HepG2 (cell line): ENCODE data around the gene TPBGL. TPM values are rescaled to one million over a fixed set of nuclear protein-coding genes. Genes with fewer than 3 reads are reported as not detected.

Experiments used
- ATAC-seq: fragments of 200-7000 bp; cut with Tn5 transposase; 3 replicates; pipeline ENCODE4 v1.9.1; 2020; ENCODE audit warnings: mild to moderate bottlenecking, moderate library complexity
- BruUV-seq: library from RNA; stranded (reverse); fragments of 400-500 nt; replicated peaks from 2 replicates; lab custom pipeline; 2021; lab: Mats Ljungman, UMichigan
- CTCF ChIA-PET: fragments of 300-600 bp; formaldehyde crosslinking; extraction: SDS; loops from one replicate; lab custom pipeline; 2021; ENCODE audit warnings: low total read pairs, inconsistent platforms, low intra/inter-chr PET ratio; lab: Yijun Ruan, JAX
- POLR2A ChIA-PET: fragments of 350-600 bp; sonication (Branson Sonifier 250); formaldehyde crosslinking; loops from one replicate; lab custom pipeline; 2020; ENCODE audit warnings: antibody characterized with exemption, inconsistent platforms; lab: Yijun Ruan, JAX
- DNase-seq: peaks from one replicate; pipeline ENCODE4 v3.0.0-alpha.2; 2015; ENCODE audit warnings: low spot score
- FAIRE-seq: peaks from 3 replicates; lab custom pipeline; 2011; peaks lifted over from hg19 to GRCh38; lab: Jason Lieb, UNC
- H2AFZ ChIP-seq: one replicate; pipeline ENCODE4 v1.6.1; 2011; ENCODE audit warnings: low read length, inconsistent platforms
- H3K27ac ChIP-seq: fragments of 300-600 bp; 3 replicates; pipeline ENCODE4 v1.8.0; 2011; ENCODE audit warnings: mixed run types, mild to moderate bottlenecking, mixed read lengths, low read length, inconsistent platforms; ENCODE audit not compliant: insufficient read depth; ENCODE audit errors: extremely low read length
- H3K27me3 ChIP-seq, 2 experiments: fragments of 200-600 bp in 1 of 2; 2 replicates in 1 of 2; 3 replicates in 1 of 2; pipeline versions ENCODE4 v1.6.0 to v1.8.0; 2011; ENCODE audit warnings: low read length in 2 of 2, mild to moderate bottlenecking in 2 of 2, moderate library complexity in 2 of 2, inconsistent platforms in 1 of 2; ENCODE audit not compliant: insufficient read depth in 2 of 2, control insufficient read depth in 1 of 2
- H3K36me3 ChIP-seq, 2 experiments: fragments of 200-600 bp in 1 of 2; replicated peaks in 1 of 2; 2 replicates in 1 of 2; 3 replicates in 1 of 2; pipeline versions ENCODE4 v1.5.1 to v1.8.0; 2011; ENCODE audit warnings: low read length in 2 of 2, inconsistent platforms in 1 of 2; ENCODE audit not compliant: insufficient read depth in 2 of 2, control insufficient read depth in 1 of 2
- H3K4me1 ChIP-seq: 2 replicates; pipeline ENCODE4 v1.5.1; 2012; ENCODE audit warnings: low read length, inconsistent platforms; ENCODE audit not compliant: insufficient read depth
- H3K4me2 ChIP-seq: 2 replicates; pipeline ENCODE4 v1.6.0; 2011; ENCODE audit warnings: low read depth, low read length, inconsistent platforms
- H3K4me3 ChIP-seq, 3 experiments: fragments of 200-600 bp in 1 of 3; sonication (generic), shearing (Covaris generic) in 1 of 3; replicated peaks in 1 of 3; 2 replicates each; pipeline ENCODE4 v1.5.1; 2011 to 2016; ENCODE audit warnings: low read length in 3 of 3, inconsistent platforms in 2 of 3, low read depth in 2 of 3, mild to moderate bottlenecking in 2 of 3, control low read depth in 1 of 3, mixed read lengths in 1 of 3; ENCODE audit not compliant: insufficient read depth in 1 of 3
- H3K79me2 ChIP-seq: one replicate; pipeline ENCODE4 v1.6.1; 2011; ENCODE audit warnings: low read length, inconsistent platforms; ENCODE audit not compliant: insufficient read depth
- H3K9ac ChIP-seq: 2 replicates; pipeline ENCODE4 v1.6.0; 2011; ENCODE audit warnings: mild to moderate bottlenecking, low read depth, low read length, inconsistent platforms; ENCODE audit not compliant: insufficient read depth
- H3K9me3 ChIP-seq: 2 replicates; pipeline ENCODE4 v1.5.1; 2012; ENCODE audit warnings: mild to moderate bottlenecking, low read length
- H4K20me1 ChIP-seq: 2 replicates; pipeline ENCODE4 v1.6.0; 2011; ENCODE audit warnings: inconsistent platforms, mild to moderate bottlenecking, low read length, moderate library complexity; ENCODE audit not compliant: insufficient read depth
- AGO2 ChIP-seq: fragments of 200-400 bp; formaldehyde crosslinking; optimal IDR thresholded peaks from 2 replicates; pipeline ENCODE3; 2017; ENCODE audit warnings: mild to moderate bottlenecking, low read depth, low read length, moderate library complexity
- AKAP8 ChIP-seq: sonication (generic); formaldehyde crosslinking; IDR thresholded peaks from 2 replicates; pipeline ENCODE4 v1.5.1; 2020; ENCODE audit warnings: mild to moderate bottlenecking, missing genetic modification reagents
- ATF7-NPFF ChIP-seq: sonication (generic); formaldehyde crosslinking; IDR thresholded peaks from 2 replicates; pipeline ENCODE4 v1.8.1; 2023; ENCODE audit warnings: mild to moderate bottlenecking, low read depth, missing genetic modification reagents, moderate library complexity
- U2AF2 ChIP-seq: fragments of 200-400 bp; formaldehyde crosslinking; IDR thresholded peaks from 2 replicates; pipeline ENCODE4 v1.6.1; 2017; ENCODE audit warnings: low read depth, mild to moderate bottlenecking, low read length
- ZFP62 ChIP-seq: sonication (generic); formaldehyde crosslinking; IDR thresholded peaks from 2 replicates; pipeline ENCODE4 v1.4.0; 2020; ENCODE audit warnings: missing genetic modification reagents
- ZMYM3 ChIP-seq: sonication (generic); formaldehyde crosslinking; IDR thresholded peaks from 2 replicates; pipeline ENCODE4 v1.5.1; 2020; ENCODE audit warnings: mild to moderate bottlenecking, missing genetic modification reagents
- ZNF274 ChIP-seq: sonication (generic); formaldehyde crosslinking; IDR thresholded peaks from 2 replicates; pipeline ENCODE4 v1.5.1; 2020; ENCODE audit warnings: mild to moderate bottlenecking, missing genetic modification reagents
- ZNF567 ChIP-seq: sonication (generic); formaldehyde crosslinking; IDR thresholded peaks from 2 replicates; pipeline ENCODE4 v1.8.1; 2023; ENCODE audit warnings: mild to moderate bottlenecking, missing genetic modification reagents, borderline replicate concordance
- ZNF629 ChIP-seq: sonication (generic); formaldehyde crosslinking; conservative IDR thresholded peaks from 2 replicates; pipeline ENCODE4 v1.5.0; 2020; ENCODE audit warnings: missing genetic modification reagents
- WGBS: methylation state at CpG from one replicate; pipeline ENCODE4 v1.1.6; 2017; ENCODE audit warnings: low lambda C conversion rate; 5-methylcytosine and 5-hydroxymethylcytosine counted together
- in situ Hi-C: cut with HindIII; loops from 2 replicates; pipeline ENCODE4 v1.10.0; 2017; ENCODE audit warnings: low pct_unique_long_range_greater_than_20kb; ENCODE audit not compliant: extremely low pct_ligation_motif_present
- intact Hi-C: fragments of 100-400 bp; cut with micrococcal nuclease; formaldehyde crosslinking; loops from one replicate; pipeline ENCODE4 v1.10.0; 2022; ENCODE audit not compliant: unreplicated experiment
- polyA plus RNA-seq, 8 experiments: library from polyadenylated mRNA; depleted of rRNA in 3 of 8; stranded (reverse) in 7 of 8; unstranded in 1 of 8; fragments of >200 nt; fragmentation: Illumina TruSeq in 4 of 8; extraction: Trizol in 4 of 8; gene quantifications; 2 replicates each; pipeline versions ENCODE4 v1.2.1 to v1.2.3, GENCODE V29; 2011 to 2016; ENCODE audit warnings: low read depth in 4 of 8, missing spikeins in 1 of 8, mixed read lengths in 1 of 8; ENCODE audit not compliant: insufficient read depth in 1 of 8
- total RNA-seq, 5 experiments: library from RNA; depleted of rRNA; stranded (reverse); fragments of >200 nt; fragmentation: Illumina TruSeq; extraction: Trizol; gene quantifications; 2 replicates each; pipeline ENCODE4 v1.2.3, GENCODE V29; 2016; ENCODE audit warnings: low read depth in 1 of 5

Gene TPBGL
- total and polyA plus RNA-seq, 2 of the 13 experiments (the other 11 are each of a cell fraction or from before 2014, with no cell fraction given) = not detected

GRCh38 chr11:75202195-75202594 is 38.4 kb upstream of the TPBGL start:
- in situ Hi-C loops (loop anchor here (5.0 kb wide), 1 partner anchor 55 kb away; no protein-coding TSS in a partner anchor), intact Hi-C loops (loop anchor here (5.0 kb wide), 1 partner anchor 45 kb away; no protein-coding TSS in a partner anchor)
- H3K9me3 ChIP-seq = no peaks in the 10 kb centered on the region
- no peak for FAIRE-seq
- CTCF ChIA-PET = interaction anchor here (5.9 kb wide), 1 partner anchor 60 kb away, joined by 173 read pairs; no protein-coding TSS in a partner anchor
- H3K27ac ChIP-seq = no peak overlapping the region
- no peaks in the 10 kb centered on the region; a peak in 3 of 5 replicates for H3K36me3 ChIP-seq
- POLR2A ChIA-PET = interaction anchor here (3.6 to 7.6 kb wide), 2 partner anchors 34 to 58 kb away, joined by 44 to 163 read pairs; no protein-coding TSS in a partner anchor
- H3K4me1 ChIP-seq = peaks cover 32% of the 10 kb centered on the region
- DNase-seq = no peak
- H3K79me2 ChIP-seq = no peaks in the 10 kb centered on the region
- no peaks in the 10 kb centered on the region for H3K27me3 ChIP-seq
- ATAC-seq = no peak
- no peak overlapping the region for H3K4me3 ChIP-seq
- 98% methylated on average over 6 of the region's 6 CpGs for WGBS
- H3K9ac ChIP-seq = no peak overlapping the region
- no peaks in the 10 kb centered on the region for H4K20me1 ChIP-seq
- no peak overlapping the region for H3K4me2 ChIP-seq
- no TSS peak for BruUV-seq
- no peak for TF ChIP-seq ZFP62 (CRISPR knock-in tag)
- TF ChIP-seq AKAP8 (CRISPR knock-in tag) = 0 out of 2 replicates have a peak, but pooled peaks have one; percentile 6
- 0 out of 2 replicates have a peak, but pooled peaks have one; percentile 21 for TF ChIP-seq ZMYM3 (CRISPR knock-in tag)
- no peak for TF ChIP-seq U2AF2
- TF ChIP-seq ZNF567 (CRISPR knock-in tag) = no peak
- TF ChIP-seq ZNF629 = peak; percentile 85
- H2AFZ ChIP-seq = no peak overlapping the region

GRCh38 chr11:75203138-75203537 is 37.4 kb upstream of the TPBGL start:
- POLR2A ChIA-PET = interaction anchor here (0.6 to 7.6 kb wide), 8 partner anchors 12 to 59 kb away, joined by 4 to 163 read pairs (median 14); partner anchors contain the start of genes SLCO2B1 and TPBGL
- no peak for ATAC-seq
- BruUV-seq = no TSS peak
- in situ Hi-C loops = loop anchor here (5.0 kb wide), 1 partner anchor 56 kb away; no protein-coding TSS in a partner anchor
- H3K27ac ChIP-seq = peak overlapping the region; percentile 91
- intact Hi-C loops = loop anchor here (5.0 kb wide), 1 partner anchor 46 kb away; no protein-coding TSS in a partner anchor
- H4K20me1 ChIP-seq = no peaks in the 10 kb centered on the region
- H3K9me3 ChIP-seq = no peaks in the 10 kb centered on the region
- CTCF ChIA-PET = interaction anchor here (1.7 to 5.9 kb wide), 2 partner anchors 34 to 61 kb away, joined by 6 to 173 read pairs; no protein-coding TSS in a partner anchor
- no peak for DNase-seq
- H3K4me2 ChIP-seq = no peak overlapping the region
- no peak for FAIRE-seq
- H3K9ac ChIP-seq = 0 out of 2 replicates have a peak overlapping the region, but pooled peaks have one; percentile 25
- TF ChIP-seq AGO2 (peak; percentile 46), ZNF274 (CRISPR knock-in tag) (0 out of 2 replicates have a peak, but pooled peaks have one; percentile 38), ATF7-NPFF (CRISPR knock-in tag) (no peak)
- H3K4me3 ChIP-seq = no peak overlapping the region
- H3K27me3 ChIP-seq = no peaks in the 10 kb centered on the region
- H2AFZ ChIP-seq = no peak overlapping the region
- no peaks in the 10 kb centered on the region for H3K79me2 ChIP-seq
- peaks cover 32% of the 10 kb centered on the region for H3K4me1 ChIP-seq
- 93% methylated on average over 5 of the region's 13 CpGs for WGBS
- H3K36me3 ChIP-seq = no peaks in the 10 kb centered on the region; a peak in 2 of 5 replicates
